ENCODE measurements around the gene C2orf68.
"Not testable (repeated sequence)": the region's sequence is repeated elsewhere in the genome, so short reads cannot be mapped to it uniquely, and the experiment has no call there.

Gene C2orf68

GRCh38 chr2:85628658-85629057, 16.8 kb upstream of the C2orf68 start:
- no peak for DNase-seq (ENCODE audit: low spot score)

DNA sequence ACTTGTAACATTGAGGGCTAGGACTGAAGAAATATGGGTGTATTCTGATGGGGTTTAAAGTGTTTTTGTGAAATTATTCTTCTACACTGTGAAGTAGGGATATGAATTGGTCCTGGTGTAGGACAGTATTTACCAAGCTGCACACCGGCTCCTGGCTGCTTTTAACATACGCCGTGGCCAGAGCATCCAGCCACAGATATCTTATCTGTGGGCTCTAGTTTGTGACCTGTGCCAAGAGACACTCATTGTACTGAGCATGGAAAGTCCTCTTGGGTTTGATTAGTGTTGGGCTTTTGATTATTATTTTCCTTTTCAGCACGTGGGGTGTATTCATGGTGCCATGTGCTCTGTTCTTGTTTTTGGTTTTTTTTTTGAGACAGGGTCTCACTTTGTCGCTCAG, 12.1 kb upstream of the C2orf68 start:
- no peak for DNase-seq (ENCODE audit: low spot score)

- no peak for DNase-seq (ENCODE audit: low spot score)
Measured at GRCh38 chr2:85621338-85621737, 9.5 kb upstream of the C2orf68 start.

DNA sequence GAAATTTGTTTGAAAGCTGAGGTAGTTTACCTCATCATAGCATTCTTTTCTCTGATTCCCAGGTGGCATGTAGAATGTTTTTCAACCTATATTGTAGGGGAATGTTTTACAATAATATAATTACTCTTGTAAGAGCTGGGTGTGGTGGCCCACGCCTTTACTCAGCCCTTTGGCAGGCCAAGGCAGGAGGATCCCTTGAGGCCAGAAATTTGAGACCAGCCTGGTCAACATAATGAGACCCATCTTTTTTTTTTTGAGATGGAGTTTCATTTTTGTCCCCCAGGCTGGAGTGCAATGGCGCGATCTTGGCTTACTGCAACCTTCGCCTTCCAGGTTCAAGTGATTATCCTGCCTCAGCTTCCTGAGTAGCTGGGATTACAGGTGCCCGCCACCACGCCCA, 7.8 kb upstream of the C2orf68 start:
- no peak for DNase-seq (ENCODE audit: low spot score)

DNA sequence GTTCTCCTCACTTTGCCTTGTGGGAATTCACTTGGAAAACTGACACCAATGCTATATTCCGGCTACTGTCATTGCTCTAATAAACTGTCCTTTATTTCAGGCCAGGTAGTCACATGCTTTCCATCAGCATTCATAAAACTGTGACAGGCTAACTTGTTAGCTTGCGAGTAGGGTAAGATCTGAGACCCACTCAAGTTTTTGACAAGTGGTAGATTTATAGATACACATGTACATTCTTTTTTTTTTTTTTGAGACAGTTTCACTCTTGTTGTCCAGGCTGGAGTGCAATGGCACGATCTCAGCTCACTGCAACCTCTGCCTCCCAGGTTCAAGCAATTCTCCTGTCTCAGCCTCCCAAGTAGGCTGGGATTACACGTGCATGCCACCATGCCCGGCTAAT, 5.9 kb upstream of the C2orf68 start:
- DNase-seq (ENCODE audit: low spot score): not testable (repeated sequence)

GRCh38 chr2:85615413-85615728, 3.5 kb upstream of the C2orf68 start:
- DNase-seq (ENCODE audit: low spot score): no peak

- DNase-seq (ENCODE audit: low spot score): not testable (repeated sequence)
Measured at GRCh38 chr2:85614757-85615156, 2.9 kb upstream of the C2orf68 start.

DNA sequence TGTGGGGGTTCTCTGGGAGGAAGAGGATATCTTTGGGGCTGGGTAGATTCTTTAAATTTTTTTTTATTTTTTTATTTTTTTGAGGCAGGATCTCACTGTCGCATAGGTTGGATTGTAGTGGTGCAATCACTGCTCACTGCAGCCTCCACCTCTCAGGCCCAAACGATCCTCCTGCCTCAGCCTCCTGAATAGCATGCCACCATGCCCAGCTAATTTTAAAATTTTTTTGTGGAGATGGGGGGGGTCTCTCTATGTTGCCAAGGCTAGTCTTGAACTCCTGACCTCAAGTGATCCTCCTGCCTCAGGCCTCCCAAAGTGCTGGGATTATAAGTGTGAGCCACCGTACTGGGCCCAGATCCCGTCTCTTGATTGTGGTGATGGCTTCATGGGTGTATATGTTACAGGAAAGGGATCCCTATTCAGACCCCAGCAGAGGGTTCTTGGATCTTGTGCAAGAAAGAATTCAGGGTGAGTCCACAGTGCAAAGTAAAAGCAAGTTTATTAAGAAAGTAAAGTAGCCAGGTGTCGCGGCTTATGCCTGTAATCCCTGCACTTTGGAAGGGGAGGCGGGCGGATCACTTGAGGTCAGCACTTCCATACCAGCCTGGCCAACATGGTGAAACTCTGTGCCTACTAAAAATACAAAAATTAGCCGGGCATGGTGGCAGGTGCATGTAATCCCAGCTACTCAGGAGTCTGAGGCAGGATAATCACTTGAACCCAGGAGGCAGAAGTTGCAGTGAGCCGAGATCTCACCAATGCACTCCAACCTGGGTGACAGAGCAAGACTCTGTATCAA, 2.0 kb upstream of the C2orf68 start:
- no peak for DNase-seq (ENCODE audit: low spot score)

GRCh38 chr2:85611217-85611704, 605 bp downstream of the C2orf68 start:
- DNase-seq (ENCODE audit: low spot score): no peak

DNA sequence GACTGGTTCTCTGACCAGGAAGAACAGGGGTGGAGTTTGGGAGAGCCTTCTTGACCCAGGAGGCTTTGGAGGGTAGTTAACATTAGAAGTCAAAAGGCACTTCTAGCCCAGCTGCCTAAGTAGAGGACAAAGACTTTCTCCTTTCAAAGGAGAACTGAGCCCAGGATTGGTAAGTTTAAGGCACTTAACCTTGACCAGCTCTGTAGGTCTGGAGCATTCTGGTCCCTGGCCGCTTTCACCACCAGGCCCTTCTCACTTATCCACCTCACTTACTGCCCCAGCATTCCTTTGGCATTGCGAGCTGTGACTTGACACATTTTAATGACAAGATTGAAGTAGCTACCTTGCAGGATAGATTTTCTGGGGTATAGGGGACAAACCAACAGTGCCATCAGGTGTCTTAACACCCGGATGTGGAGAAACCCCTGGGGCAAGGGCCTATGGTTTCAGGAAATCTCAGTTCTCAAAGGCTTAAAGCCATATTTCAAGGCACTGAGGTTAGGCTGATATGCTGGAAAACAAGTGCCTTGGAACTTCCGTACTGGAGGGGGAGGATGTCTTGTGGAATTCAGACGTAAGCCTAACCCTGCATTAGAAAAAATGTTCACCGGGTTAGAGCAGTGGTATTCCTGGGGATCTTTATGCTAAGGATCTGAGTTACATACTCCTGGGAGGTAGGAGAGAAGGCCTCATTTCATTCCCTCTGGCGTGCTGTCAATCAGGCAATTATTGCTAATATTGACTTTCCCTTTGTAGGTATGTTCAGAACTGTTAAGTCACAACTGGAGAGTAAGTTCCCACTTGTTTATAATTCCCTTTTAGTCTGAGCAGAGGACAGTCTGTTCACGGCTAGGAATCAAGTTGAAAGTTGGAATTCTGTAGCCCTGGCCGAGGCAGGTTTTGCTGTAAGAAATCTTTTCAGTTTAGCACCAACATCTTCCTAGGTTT, 4.3 kb downstream of the C2orf68 start:
- no peak for DNase-seq (ENCODE audit: low spot score)

- DNase-seq (ENCODE audit: low spot score): no peak
Measured at GRCh38 chr2:85606116-85606455, 5.8 kb downstream of the C2orf68 start.

DNA sequence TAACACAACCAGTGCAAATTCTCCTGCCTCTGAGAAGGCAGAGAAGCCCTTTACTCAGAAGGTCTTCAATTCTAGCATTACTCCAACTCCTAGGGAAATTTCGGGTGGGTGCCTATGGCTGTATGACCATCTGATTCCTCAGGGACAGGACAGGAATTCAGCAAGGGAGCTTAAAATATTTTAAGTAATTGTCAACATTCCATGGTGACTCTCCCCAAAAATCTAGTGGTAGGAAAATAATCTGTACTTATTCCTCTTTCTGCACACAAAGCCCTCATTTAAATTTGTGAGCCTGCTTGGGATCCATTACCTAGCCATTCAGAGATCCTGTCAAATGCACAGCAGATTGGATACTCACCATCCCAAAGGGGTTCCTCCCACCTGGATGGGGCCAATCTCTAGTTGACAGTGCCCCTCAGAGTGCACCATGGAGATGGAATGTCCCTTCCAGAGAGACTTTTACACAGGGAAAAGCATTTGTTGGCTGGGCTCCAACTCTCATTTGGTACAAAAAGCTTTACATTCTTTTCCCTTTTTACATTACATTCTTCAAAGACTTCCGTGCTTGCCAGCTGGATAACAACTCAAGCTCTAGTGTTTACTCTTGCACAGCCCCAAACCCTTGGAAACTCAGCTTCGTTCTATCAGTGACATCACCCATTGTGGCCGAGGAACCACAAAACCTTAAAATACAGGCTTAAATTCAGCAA, 6.3 kb downstream of the C2orf68 start:
- DNase-seq (ENCODE audit: low spot score): no peak

DNA sequence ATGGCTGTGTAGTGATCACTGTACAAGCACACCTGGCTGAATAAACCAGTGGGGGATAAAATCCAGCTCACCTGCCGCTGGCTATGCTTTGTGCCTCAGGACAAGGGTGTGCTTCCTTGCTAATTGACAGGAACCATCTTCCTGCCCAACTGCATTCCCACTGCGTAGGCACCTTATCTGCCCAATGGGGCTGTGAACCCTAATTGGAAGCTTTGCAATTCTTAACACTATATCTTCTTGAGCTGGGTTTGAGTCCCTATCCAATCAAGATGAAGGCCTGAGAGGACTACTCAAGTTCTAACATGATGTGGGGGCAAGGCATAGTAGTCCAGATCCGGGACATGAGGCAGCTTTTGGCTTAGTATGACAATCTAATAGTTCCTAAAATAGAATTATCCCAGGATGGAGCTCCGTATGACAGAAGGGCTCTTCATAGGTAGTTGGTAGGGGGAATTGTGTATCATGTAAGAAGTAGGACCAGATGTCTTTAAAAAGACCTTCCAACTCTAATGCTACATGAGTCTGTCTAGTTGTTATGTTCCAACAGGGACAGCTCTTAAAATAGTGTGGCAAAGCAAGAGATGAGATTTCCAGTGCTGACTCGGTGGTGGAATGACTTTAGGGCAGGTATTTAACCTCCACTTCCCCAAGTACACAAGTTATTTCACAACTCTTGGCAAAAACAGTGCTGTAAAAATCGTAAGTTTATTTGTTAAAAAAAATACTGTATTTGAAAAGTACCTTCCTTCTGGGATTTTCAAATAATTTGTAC, 7.1 kb downstream of the C2orf68 start:
- no peak for DNase-seq (ENCODE audit: low spot score)

- DNase-seq (ENCODE audit: low spot score): not testable (repeated sequence)
Measured at GRCh38 chr2:85604133-85604444, 7.8 kb downstream of the C2orf68 start.

DNA sequence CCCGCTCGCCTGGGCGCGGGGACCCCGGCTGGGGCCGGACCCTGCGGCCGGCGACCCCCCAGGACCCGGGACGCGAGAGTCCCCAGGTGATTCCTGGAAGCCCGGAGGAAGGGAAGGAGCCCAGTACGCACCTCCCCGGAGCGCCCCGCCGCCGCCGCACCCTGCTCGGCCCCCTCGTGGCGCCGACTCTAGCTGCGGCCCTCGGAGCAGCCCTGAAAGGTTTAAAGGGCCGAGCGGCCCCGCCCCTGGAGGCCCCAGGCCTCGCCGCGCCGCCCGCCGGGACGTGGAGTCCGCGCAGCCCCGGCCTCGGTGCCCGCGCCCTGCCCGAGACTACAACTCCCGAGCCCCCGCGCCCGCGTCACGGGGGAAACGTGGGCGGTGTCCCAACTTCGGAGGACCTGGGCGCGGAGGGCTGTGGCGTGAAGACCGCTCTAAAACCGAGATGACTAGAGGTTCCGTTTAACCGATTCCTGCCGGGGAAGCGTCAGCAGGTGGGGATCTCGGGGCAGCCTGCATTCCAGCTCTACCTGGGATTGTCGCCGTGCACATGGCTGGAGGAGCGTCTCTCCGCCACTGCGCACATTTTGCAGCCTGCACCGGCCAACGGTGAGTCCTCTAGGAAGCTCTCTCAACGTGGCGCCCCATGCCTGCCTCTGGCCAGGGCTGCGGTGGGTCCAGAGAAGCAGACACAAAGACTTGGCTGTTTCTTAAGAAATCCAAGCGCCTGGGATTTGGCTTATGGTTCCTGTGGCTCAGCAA, 9.2 kb downstream of the C2orf68 start, which contains the start of gene TMEM150A:
TMEM150A (minus strand) TSS at position 223 of the 759 bp plus-strand sequence. CDS start 750 bp downstream, outside the sequence.
- peak; percentile 81 for DNase-seq (ENCODE audit: low spot score)

GRCh38 chr2:85601771-85602475, 9.9 kb downstream of the C2orf68 start:
- DNase-seq (ENCODE audit: low spot score): no peak

DNA sequence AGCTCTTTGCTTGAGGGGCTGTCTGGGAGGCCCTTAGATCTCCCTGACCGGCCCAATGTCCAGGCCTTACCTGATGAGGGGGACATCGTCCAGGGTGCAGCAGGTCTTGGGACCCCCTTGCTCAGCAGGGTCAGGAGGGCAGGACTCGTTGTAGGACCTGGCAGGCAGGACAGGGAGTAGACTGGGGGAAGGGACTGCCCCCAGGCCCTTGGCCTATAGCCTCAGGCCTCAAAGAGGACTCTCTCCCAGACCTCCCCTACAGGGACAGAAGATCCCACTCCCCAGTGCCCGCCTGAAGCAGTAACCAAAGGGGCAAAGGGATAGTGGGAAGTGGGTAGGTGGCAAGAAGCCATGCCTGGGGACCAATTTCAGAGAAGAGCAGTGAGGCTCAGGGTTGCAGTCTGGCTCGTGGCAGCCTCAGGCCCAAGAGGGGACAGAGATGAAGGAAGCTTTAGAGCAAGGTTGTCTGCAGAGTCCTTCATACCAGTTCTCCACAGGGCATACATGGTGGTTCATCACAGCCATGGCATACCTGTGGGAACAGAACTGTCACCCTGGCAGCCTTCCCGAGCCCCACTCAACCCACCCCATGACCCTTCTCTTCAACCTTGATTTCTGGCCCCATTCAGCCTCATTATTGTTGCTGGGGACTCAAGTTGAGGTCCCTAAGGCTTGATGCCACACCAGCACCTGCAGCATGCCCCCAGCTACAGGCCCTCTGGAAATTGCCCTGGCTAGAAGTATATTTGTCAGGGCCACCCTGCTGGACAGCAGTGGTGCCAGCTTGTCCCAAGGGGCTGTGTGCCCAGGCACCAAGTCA, 10.7 kb downstream of the C2orf68 start:
- DNase-seq (ENCODE audit: low spot score): no peak

DNA sequence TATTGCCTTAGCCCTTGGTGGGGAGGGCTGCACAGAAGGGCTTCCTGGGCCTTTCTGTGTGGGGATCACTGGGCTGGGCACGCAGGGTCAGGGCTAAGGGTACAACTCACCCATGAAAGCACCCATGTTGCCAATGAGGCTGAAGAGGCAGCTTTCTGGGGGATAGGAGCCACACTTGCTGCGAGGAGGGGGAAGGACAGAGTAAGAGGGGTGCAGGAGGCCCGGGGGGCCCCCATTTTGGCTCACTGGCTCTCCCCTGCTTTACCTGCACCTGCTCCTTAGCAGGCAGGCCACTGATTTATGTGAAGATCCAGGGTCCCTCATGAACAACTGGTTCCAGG, 11.7 kb downstream of the C2orf68 start:
- no peak for DNase-seq (ENCODE audit: low spot score)

GRCh38 chr2:85599468-85600234, 12.2 kb downstream of the C2orf68 start:
- no peak for DNase-seq (ENCODE audit: low spot score)

All from COLO829 (cell line).